HepG2 (cell line): ENCODE data around the gene IQCN. TPM values are rescaled to one million over a fixed set of nuclear protein-coding genes. Genes with fewer than 3 reads are reported as not detected.
A peak's percentile ranks its signal among the peaks of the same experiment; 100 is the strongest.

ENCODE experiments used
- BHLHE40 ChIP-seq: IDR thresholded peaks from 2 replicates; pipeline ENCODE4 v1.6.1; 2011; ENCODE audit warnings: low read length, improper control_type of control experiment
- FLYWCH1 ChIP-seq: sonication (generic); formaldehyde crosslinking; IDR thresholded peaks from 2 replicates; pipeline ENCODE4 v1.8.1; 2023; ENCODE audit warnings: mild to moderate bottlenecking, missing genetic modification reagents
- FOXK1 ChIP-seq: sonication (generic); formaldehyde crosslinking; IDR thresholded peaks from 2 replicates; pipeline ENCODE4 v1.4.0; 2020; ENCODE audit warnings: low read depth, missing genetic modification reagents, borderline replicate concordance
- MED8 ChIP-seq: sonication (generic); formaldehyde crosslinking; IDR thresholded peaks from 2 replicates; pipeline ENCODE4 v1.8.1; 2023; ENCODE audit warnings: mild to moderate bottlenecking, missing genetic modification reagents; ENCODE audit not compliant: insufficient replicate concordance
- NPAS2 ChIP-seq: sonication (generic); formaldehyde crosslinking; IDR thresholded peaks from 2 replicates; pipeline ENCODE4 v1.8.0; 2022; ENCODE audit warnings: mild to moderate bottlenecking, missing genetic modification reagents, borderline replicate concordance
- PITX1 ChIP-seq: sonication (generic); formaldehyde crosslinking; IDR thresholded peaks from 2 replicates; pipeline ENCODE4 v1.5.1; 2020; ENCODE audit warnings: mild to moderate bottlenecking, missing genetic modification reagents
- PLRG1 ChIP-seq: fragments of 450-650 bp; conservative IDR thresholded peaks from 2 replicates; pipeline ENCODE4 v1.6.1; 2016
- RNF2 ChIP-seq: fragments of 450-650 bp; conservative IDR thresholded peaks from 2 replicates; pipeline ENCODE4 v1.6.1; 2016; ENCODE audit warnings: low read depth
- SP140L ChIP-seq: sonication (generic); formaldehyde crosslinking; IDR thresholded peaks from 2 replicates; pipeline ENCODE4 v1.4.0; 2020; ENCODE audit warnings: missing genetic modification reagents, borderline replicate concordance
- YY1 ChIP-seq: IDR thresholded peaks from 2 replicates; pipeline ENCODE4 v1.6.1; 2011; ENCODE audit warnings: low read length, low read depth, moderate library complexity, mild to moderate bottlenecking; ENCODE audit not compliant: insufficient read depth, insufficient replicate concordance
- ZBTB21 ChIP-seq: sonication (generic); formaldehyde crosslinking; IDR thresholded peaks from 2 replicates; pipeline ENCODE4 v1.4.0; 2020; ENCODE audit warnings: missing genetic modification reagents
- ZFYVE20 ChIP-seq: sonication (generic); formaldehyde crosslinking; IDR thresholded peaks from 2 replicates; pipeline ENCODE4 v1.8.0; 2023; ENCODE audit warnings: low read depth, mild to moderate bottlenecking, moderate library complexity, missing genetic modification reagents, borderline replicate concordance
- ZNF589 ChIP-seq: sonication (generic); formaldehyde crosslinking; conservative IDR thresholded peaks from 2 replicates; pipeline ENCODE4 v1.8.0; 2022; ENCODE audit warnings: mild to moderate bottlenecking, moderate library complexity, missing genetic modification reagents
- ZNF687 ChIP-seq: sonication (generic); formaldehyde crosslinking; IDR thresholded peaks from 2 replicates; pipeline ENCODE4 v1.5.1; 2020; ENCODE audit warnings: mild to moderate bottlenecking, missing genetic modification reagents, moderate library complexity
- polyA plus RNA-seq, 8 experiments: library from polyadenylated mRNA; depleted of rRNA in 3 of 8; stranded (reverse) in 7 of 8; unstranded in 1 of 8; fragments of >200 nt; fragmentation: Illumina TruSeq in 4 of 8; extraction: Trizol in 4 of 8; gene quantifications; 2 replicates each; pipeline versions ENCODE4 v1.2.1 to v1.2.3, GENCODE V29; 2011 to 2016; ENCODE audit warnings: low read depth in 4 of 8, missing spikeins in 1 of 8, mixed read lengths in 1 of 8; ENCODE audit not compliant: insufficient read depth in 1 of 8
- total RNA-seq, 5 experiments: library from RNA; depleted of rRNA; stranded (reverse); fragments of >200 nt; fragmentation: Illumina TruSeq; extraction: Trizol; gene quantifications; 2 replicates each; pipeline ENCODE4 v1.2.3, GENCODE V29; 2016; ENCODE audit warnings: low read depth in 1 of 5
- TF ChIP-seq, protein P1 (sequence below): sonication (generic); formaldehyde crosslinking; conservative IDR thresholded peaks from 2 replicates; pipeline ENCODE4 v1.8.1; 2023; ENCODE audit warnings: missing genetic modification reagents
- TF ChIP-seq, protein P2 (sequence below): sonication (generic); formaldehyde crosslinking; IDR thresholded peaks from 2 replicates; pipeline ENCODE4 v1.4.0; 2020; ENCODE audit warnings: missing genetic modification reagents, mild to moderate bottlenecking, borderline replicate concordance

The IQCN gene
- total and polyA plus RNA-seq, 2 of the 13 experiments (the other 11 are each of a cell fraction or from before 2014, with no cell fraction given), result 0.04 to 0.18 TPM

GRCh38 chr19:18304458-18305310, 30.4 kb upstream of the IQCN start (continued):
- TF ChIP-seq FLYWCH1, result no peak
- TF ChIP-seq BHLHE40, result no peak
- TF ChIP-seq PLRG1, result no peak
- no peak for TF ChIP-seq SP140L (CRISPR knock-in tag)
- peak; percentile 25; the same call in 1 of the 2 replicates for TF ChIP-seq FOXK1 (CRISPR knock-in tag)
- TF ChIP-seq, protein P1, sequence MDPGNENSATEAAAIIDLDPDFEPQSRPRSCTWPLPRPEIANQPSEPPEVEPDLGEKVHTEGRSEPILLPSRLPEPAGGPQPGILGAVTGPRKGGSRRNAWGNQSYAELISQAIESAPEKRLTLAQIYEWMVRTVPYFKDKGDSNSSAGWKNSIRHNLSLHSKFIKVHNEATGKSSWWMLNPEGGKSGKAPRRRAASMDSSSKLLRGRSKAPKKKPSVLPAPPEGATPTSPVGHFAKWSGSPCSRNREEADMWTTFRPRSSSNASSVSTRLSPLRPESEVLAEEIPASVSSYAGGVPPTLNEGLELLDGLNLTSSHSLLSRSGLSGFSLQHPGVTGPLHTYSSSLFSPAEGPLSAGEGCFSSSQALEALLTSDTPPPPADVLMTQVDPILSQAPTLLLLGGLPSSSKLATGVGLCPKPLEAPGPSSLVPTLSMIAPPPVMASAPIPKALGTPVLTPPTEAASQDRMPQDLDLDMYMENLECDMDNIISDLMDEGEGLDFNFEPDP, result 0 out of 2 replicates have a peak, but pooled peaks have one; percentile 85
- TF ChIP-seq, protein P2, sequence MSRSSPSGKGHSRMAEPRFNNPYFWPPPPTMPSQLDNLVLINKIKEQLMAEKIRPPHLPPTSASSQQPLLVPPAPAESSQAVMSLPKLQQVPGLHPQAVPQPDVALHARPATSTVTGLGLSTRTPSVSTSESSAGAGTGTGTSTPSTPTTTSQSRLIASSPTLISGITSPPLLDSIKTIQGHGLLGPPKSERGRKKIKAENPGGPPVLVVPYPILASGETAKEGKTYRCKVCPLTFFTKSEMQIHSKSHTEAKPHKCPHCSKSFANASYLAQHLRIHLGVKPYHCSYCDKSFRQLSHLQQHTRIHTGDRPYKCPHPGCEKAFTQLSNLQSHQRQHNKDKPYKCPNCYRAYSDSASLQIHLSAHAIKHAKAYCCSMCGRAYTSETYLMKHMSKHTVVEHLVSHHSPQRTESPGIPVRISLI (CRISPR knock-in tag), result no peak; the same call in 1 of the 2 replicates
- peak; percentile 83 for TF ChIP-seq PITX1
- TF ChIP-seq YY1, result no peak
- TF ChIP-seq MED8, result no peak
- no peak for TF ChIP-seq NPAS2 (CRISPR knock-in tag)
- TF ChIP-seq RNF2, result no peak
- TF ChIP-seq ZNF687 (CRISPR knock-in tag), result peak; percentile 94
- TF ChIP-seq ZBTB21, result no peak
- TF ChIP-seq ZNF589, result peak; percentile 57; the same call in 1 of the 2 replicates
- TF ChIP-seq ZFYVE20 (CRISPR knock-in tag), result no peak
